Prostate gland (tissue), 2 donors: ENCODE results near the gene CD320. TPM values are rescaled to one million over a fixed set of nuclear protein-coding genes. Genes with fewer than 3 reads are reported as not detected.
A peak's percentile ranks its signal among the peaks of the same experiment; 100 is the strongest.

ENCODE experiments used
- DNase-seq: peaks from one replicate; pipeline ENCODE4 v3.0.0-alpha.2; 2019; ENCODE audit warnings: low spot score
- H3K27ac ChIP-seq, 2 donors: fragments of 200-600 bp; sonication (generic); 2 replicates each; pipeline ENCODE4 v1.5.1; 2017 to 2019
- H3K27me3 ChIP-seq: fragments of 200-600 bp; sonication (generic); replicated peaks from 2 replicates; pipeline ENCODE4 v1.5.1; 2019; ENCODE audit not compliant: insufficient read depth
- H3K36me3 ChIP-seq, 2 donors: fragments of 200-600 bp; sonication (generic); 1 replicate in 1 of 2; 2 replicates in 1 of 2; pipeline versions ENCODE4 v1.5.1 to v1.8.1; 2017 to 2019
- H3K4me1 ChIP-seq: fragments of 200-600 bp; sonication (generic); replicated peaks from 2 replicates; pipeline ENCODE4 v1.5.1; 2019
- H3K4me3 ChIP-seq, 2 donors: fragments of 200-600 bp; sonication (generic); 2 replicates each; pipeline ENCODE4 v1.5.1; 2017 to 2019
- H3K9me3 ChIP-seq: fragments of 200-600 bp; sonication (generic); 2 replicates; pipeline ENCODE4 v1.5.1; 2017
- POLR2A ChIP-seq: fragments of 450-650 bp; IDR thresholded peaks from one replicate; pipeline ENCODE4 v1.6.1; 2016; ENCODE audit warnings: antibody characterized with exemption, mild to moderate bottlenecking
- POLR2AphosphoS5 ChIP-seq: sonication (generic); formaldehyde crosslinking; IDR thresholded peaks from one replicate; pipeline ENCODE4 v1.6.1; 2017; ENCODE audit warnings: antibody characterized with exemption
- WGBS: methylation state at CpG from one replicate; pipeline ENCODE4 v1.1.5; 2018; 5-methylcytosine and 5-hydroxymethylcytosine counted together
- intact Hi-C: fragments of 100-400 bp; cut with DNase I; formaldehyde crosslinking; loops from one replicate; pipeline ENCODE4 v1.14.2; 2022
- total RNA-seq, 2 donors: library from RNA; depleted of rRNA; stranded (reverse); fragments of >200 nt; gene quantifications; one replicate each; pipeline ENCODE4 v1.1.0, GENCODE V29; 2016
- TF ChIP-seq, protein P1 (sequence below), 4 experiments: fragments of 200-600 bp in 2 of 4; fragments of 450-650 bp in 2 of 4; sonication (generic) in 2 of 4; IDR thresholded peaks; 1 replicate in 3 of 4; 2 replicates in 1 of 4; pipeline ENCODE4 v1.5.1; 2016 to 2019; ENCODE audit warnings: antibody characterized with exemption in 4 of 4, mild to moderate bottlenecking in 2 of 4, moderate library complexity in 2 of 4

CD320 gene
- total RNA-seq, 2 donors from 2014 or later: 50.8 to 91.4 TPM

- no peak overlapping the region for H3K4me3 ChIP-seq
- H3K9me3 ChIP-seq: no peaks in the 10 kb centered on the region
- intact Hi-C loops: no loop called here
- peaks cover 7% of the 10 kb centered on the region for H3K4me1 ChIP-seq
- TF ChIP-seq POLR2AphosphoS5 (no peak), POLR2A (no peak)
- TF ChIP-seq, protein P1, sequence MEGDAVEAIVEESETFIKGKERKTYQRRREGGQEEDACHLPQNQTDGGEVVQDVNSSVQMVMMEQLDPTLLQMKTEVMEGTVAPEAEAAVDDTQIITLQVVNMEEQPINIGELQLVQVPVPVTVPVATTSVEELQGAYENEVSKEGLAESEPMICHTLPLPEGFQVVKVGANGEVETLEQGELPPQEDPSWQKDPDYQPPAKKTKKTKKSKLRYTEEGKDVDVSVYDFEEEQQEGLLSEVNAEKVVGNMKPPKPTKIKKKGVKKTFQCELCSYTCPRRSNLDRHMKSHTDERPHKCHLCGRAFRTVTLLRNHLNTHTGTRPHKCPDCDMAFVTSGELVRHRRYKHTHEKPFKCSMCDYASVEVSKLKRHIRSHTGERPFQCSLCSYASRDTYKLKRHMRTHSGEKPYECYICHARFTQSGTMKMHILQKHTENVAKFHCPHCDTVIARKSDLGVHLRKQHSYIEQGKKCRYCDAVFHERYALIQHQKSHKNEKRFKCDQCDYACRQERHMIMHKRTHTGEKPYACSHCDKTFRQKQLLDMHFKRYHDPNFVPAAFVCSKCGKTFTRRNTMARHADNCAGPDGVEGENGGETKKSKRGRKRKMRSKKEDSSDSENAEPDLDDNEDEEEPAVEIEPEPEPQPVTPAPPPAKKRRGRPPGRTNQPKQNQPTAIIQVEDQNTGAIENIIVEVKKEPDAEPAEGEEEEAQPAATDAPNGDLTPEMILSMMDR (IDR thresholded peaks at IDR 0.05): peak in 1 of 4 experiments; percentile 11
- peak overlapping the region; percentile 49 to 59 for H3K27ac ChIP-seq
- WGBS: 32% methylated on average over 15 of the region's 15 CpGs
- no peak for DNase-seq
- no peaks in the 10 kb centered on the region for H3K36me3 ChIP-seq
- H3K27me3 ChIP-seq: no peaks in the 10 kb centered on the region
Observed at GRCh38 chr19:8340341-8341096, 32.4 kb upstream of the CD320 start.

DNA sequence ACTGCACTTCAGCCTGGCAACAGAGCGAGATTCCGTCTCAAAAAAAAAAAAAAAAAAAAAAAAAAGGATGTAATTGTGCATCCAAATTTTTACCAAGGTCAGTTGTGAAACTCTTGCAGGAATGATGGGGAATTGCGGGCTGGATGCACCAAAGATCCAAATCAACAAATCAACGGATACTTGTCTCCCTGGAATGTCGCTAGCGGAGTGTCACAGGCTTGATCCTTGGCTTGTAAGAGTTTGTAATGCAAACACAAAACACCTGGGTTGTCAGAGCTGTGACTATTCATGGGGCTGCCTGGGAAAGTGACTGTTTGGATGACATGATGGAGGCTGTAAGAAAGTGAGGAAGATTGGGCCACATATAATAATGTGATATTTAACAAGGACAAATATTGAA lies 30.7 kb upstream of the CD320 start:
- H3K36me3 ChIP-seq: no peaks in the 10 kb centered on the region
- intact Hi-C loops: no loop called here
- no peaks in the 10 kb centered on the region for H3K9me3 ChIP-seq
- DNase-seq: no peak
- H3K4me1 ChIP-seq: peaks cover 7% of the 10 kb centered on the region
- H3K27ac ChIP-seq: no peak overlapping the region
- TF ChIP-seq, protein P1 (IDR thresholded peaks at IDR 0.05): no peak
- TF ChIP-seq POLR2AphosphoS5 (no peak), POLR2A (no peak)
- H3K27me3 ChIP-seq: no peaks in the 10 kb centered on the region
- 42% methylated on average over 6 of the region's 6 CpGs for WGBS
- H3K4me3 ChIP-seq: no peak overlapping the region

- DNase-seq: no peak
- intact Hi-C loops: no loop called here
- WGBS: 67% methylated on average over 7 of the region's 7 CpGs
- Histone ChIP-seq H3K4me3 (no peak overlapping the region), H3K36me3 (no peaks in the 10 kb centered on the region), H3K4me1 (peaks cover 7% of the 10 kb centered on the region), H3K27me3 (no peaks in the 10 kb centered on the region), H3K27ac (no peak overlapping the region), H3K9me3 (no peaks in the 10 kb centered on the region)
- TF ChIP-seq, protein P1 (IDR thresholded peaks at IDR 0.05): no peak
- TF ChIP-seq POLR2A (no peak), POLR2AphosphoS5 (no peak)
Observed at GRCh38 chr19:8337728-8338127, 29.6 kb upstream of the CD320 start.

GRCh38 chr19:8336660-8337059 lies 28.5 kb upstream of the CD320 start:
- TF ChIP-seq, protein P1 (IDR thresholded peaks at IDR 0.05): no peak
- TF ChIP-seq POLR2AphosphoS5: no peak
- no peak for TF ChIP-seq POLR2A
- intact Hi-C loops: no loop called here
- DNase-seq: no peak
- Histone ChIP-seq H3K4me3 (no peak overlapping the region), H3K27ac (no peak overlapping the region), H3K36me3 (no peaks in the 10 kb centered on the region), H3K9me3 (no peaks in the 10 kb centered on the region), H3K27me3 (no peaks in the 10 kb centered on the region), H3K4me1 (peaks cover 7% of the 10 kb centered on the region)
- 68% methylated on average over 8 of the region's 8 CpGs for WGBS

GRCh38 chr19:8336072-8336569 lies 28.0 kb upstream of the CD320 start:
- no peaks in the 10 kb centered on the region for H3K9me3 ChIP-seq
- TF ChIP-seq POLR2A (no peak), POLR2AphosphoS5 (no peak)
- TF ChIP-seq, protein P1 (IDR thresholded peaks at IDR 0.05): no peak
- H3K4me1 ChIP-seq: peaks cover 7% of the 10 kb centered on the region
- WGBS: 29% methylated on average over 27 of the region's 27 CpGs
- no peak for DNase-seq
- no peaks in the 10 kb centered on the region for H3K27me3 ChIP-seq
- no peak overlapping the region for H3K27ac ChIP-seq
- intact Hi-C loops: no loop called here
- H3K36me3 ChIP-seq: no peaks in the 10 kb centered on the region
- no peak overlapping the region for H3K4me3 ChIP-seq
